ENCODE results near the gene RPS6KA5. TPM values are rescaled to one million over a fixed set of nuclear protein-coding genes. Genes with fewer than 3 reads are reported as not detected.
"Not testable (repeated sequence)": the region's sequence is repeated elsewhere in the genome, so short reads cannot be mapped to it uniquely, and the experiment has no call there.

Gene RPS6KA5
- total and polyA plus RNA-seq, 7 donors: 0.94 to 20.0 (median 11.5) TPM

DNA sequence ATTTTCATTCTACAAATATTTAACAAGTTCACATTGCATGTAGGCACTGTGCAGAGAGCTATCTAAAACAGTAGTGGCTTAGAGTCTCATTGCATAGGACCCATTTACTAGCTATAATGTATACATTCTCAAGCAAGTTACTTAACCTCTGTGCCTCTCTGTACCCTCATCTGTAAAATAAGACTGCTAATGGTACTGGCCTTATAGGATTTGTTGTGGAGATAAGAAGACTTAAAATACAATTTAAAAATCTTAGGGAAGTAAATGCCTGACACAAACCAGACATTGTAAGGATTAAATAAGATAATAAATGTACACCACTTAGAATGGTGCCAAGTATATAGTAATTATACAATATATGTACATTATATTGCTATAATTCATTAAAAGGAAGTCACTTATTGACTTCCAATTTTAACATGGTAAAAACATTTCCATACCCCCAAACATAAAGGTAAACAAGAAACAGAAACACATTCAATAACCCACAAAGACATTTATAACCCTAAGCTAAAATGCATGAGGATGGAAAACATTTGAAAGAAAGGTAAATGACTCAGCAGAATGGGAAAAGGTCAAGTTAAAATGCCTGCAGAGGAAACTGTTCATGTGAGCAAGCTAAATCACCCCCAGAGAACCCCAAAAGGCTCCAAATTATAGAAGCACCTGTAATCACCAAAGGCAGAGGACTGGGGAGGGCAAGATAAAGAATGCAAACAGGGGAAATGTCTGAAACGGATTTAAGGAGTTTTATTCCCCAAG is 30.8 kb downstream of the RPS6KA5 start:
- Histone ChIP-seq H3K27me3 (ENCODE audit: insufficient read depth in 3 of 3, low read length in 2 of 3) (no peaks in the 10 kb centered on the region), H3K36me3 (ENCODE audit: insufficient read depth in 1 of 2, low read depth in 1 of 2) (no peaks in the 10 kb centered on the region), H3K4me3 (no peak overlapping the region), H3K9me3 (peaks cover 4% of the 10 kb centered on the region), H3K27ac (no peak overlapping the region), H3K4me1 (peaks cover 12% of the 10 kb centered on the region)
- ATAC-seq (no peak), DNase-seq (no peak)
- intact Hi-C loops (cut with DNase I): no loop called here
- 72 to 78% (median 74%) methylated on average over 1 of the region's 1 CpG for WGBS, 3 donors
- TF ChIP-seq, protein P1, sequence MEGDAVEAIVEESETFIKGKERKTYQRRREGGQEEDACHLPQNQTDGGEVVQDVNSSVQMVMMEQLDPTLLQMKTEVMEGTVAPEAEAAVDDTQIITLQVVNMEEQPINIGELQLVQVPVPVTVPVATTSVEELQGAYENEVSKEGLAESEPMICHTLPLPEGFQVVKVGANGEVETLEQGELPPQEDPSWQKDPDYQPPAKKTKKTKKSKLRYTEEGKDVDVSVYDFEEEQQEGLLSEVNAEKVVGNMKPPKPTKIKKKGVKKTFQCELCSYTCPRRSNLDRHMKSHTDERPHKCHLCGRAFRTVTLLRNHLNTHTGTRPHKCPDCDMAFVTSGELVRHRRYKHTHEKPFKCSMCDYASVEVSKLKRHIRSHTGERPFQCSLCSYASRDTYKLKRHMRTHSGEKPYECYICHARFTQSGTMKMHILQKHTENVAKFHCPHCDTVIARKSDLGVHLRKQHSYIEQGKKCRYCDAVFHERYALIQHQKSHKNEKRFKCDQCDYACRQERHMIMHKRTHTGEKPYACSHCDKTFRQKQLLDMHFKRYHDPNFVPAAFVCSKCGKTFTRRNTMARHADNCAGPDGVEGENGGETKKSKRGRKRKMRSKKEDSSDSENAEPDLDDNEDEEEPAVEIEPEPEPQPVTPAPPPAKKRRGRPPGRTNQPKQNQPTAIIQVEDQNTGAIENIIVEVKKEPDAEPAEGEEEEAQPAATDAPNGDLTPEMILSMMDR (IDR thresholded peaks at IDR 0.05): no peak

DNA sequence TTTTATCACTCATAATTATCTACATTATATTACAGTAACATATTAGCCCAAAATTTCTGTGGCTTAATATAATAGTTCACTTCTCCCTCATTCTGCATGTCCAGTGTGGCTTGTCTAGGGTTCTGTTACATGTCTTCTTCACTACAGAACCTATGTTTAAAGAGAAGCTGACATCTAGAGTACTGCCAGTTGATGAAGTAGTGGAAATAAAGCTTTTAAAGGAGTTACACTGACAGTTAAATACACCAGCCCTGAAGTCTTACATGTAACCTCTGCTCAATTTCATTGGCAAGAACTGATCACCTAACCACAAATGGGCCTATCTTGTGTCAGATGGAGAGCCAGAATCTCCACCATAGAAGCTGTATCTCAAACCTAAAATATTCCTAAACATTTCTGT is 32.9 kb downstream of the RPS6KA5 start:
- ATAC-seq: no peak
- H3K9me3 ChIP-seq: no peaks in the 10 kb centered on the region
- no peak overlapping the region for H3K27ac ChIP-seq

DNA sequence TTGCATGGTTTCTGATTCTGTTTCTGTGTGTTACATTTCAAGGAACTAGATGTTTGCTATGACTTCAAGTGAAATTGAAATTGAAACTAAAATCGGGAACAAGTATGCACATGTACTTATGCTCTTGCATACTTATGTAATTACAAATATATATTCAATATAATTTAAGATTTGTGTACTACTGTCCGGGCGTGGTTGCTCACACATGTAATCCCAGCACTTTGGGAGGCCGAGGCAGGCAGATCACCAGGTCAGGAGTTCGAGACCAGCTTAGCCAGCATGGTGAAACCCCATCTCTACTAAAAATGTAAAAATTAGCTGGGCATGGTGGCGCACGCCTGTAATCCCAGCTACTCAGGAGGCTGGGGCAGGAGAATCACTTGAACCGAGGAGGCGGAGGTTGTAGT is 37.8 kb downstream of the RPS6KA5 start:
- H3K4me1 ChIP-seq; H3K27me3 ChIP-seq (ENCODE audit: insufficient read depth in 3 of 3, low read length in 2 of 3); intact Hi-C loops (cut with DNase I); ATAC-seq; H3K9me3 ChIP-seq; H3K27ac ChIP-seq; DNase-seq; H3K36me3 ChIP-seq (ENCODE audit: insufficient read depth in 1 of 2, low read depth in 1 of 2): not testable (repeated sequence)
- 87 to 89% (median 87%) methylated on average over 9 of the region's 9 CpGs for WGBS, 3 donors
- H3K4me3 ChIP-seq: peak overlapping the region; percentile 49

More for the DNA sequence above, 32.9 kb downstream of the RPS6KA5 start:
- TF ChIP-seq, protein P1 (IDR thresholded peaks at IDR 0.05): no peak
- Histone ChIP-seq H3K27me3 (ENCODE audit: insufficient read depth in 3 of 3, low read length in 2 of 3) (no peaks in the 10 kb centered on the region), H3K4me1 (peaks cover 12% of the 10 kb centered on the region), H3K4me3 (no peak overlapping the region), H3K36me3 (ENCODE audit: insufficient read depth in 1 of 2, low read depth in 1 of 2) (no peaks in the 10 kb centered on the region)
- DNase-seq: no peak
- intact Hi-C loops (cut with DNase I): no loop called here

DNA sequence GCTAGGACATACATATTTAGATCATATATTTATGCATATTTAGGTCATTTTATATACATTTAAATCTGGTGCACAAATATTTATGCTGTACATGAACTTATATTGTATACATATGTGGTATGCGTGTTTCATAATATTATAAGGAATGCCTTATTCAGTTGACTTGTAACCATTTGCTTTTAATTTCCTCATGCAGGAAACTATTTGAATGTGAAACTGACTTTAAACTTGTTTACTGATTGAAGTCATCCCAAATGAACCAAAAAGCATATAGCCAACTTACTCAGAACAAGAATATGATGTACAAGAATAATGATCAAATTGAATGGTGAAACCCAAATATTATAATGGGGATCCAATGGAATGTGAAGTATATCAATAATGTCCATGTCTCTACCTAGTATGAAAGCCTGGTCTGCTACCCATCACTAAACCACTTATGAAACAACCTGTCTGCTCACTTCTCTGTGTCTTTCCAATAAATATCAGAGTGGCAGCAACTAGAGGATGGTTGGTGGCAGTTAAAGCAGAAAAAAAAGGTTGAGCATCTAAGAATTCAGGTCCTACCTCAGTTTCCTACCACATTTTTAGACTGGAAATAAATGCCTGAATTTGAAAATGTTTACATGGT is 38.3 kb downstream of the RPS6KA5 start:
- ATAC-seq (no peak), DNase-seq (no peak)
- intact Hi-C loops (cut with DNase I): no loop called here
- H3K27me3 ChIP-seq (ENCODE audit: insufficient read depth in 3 of 3, low read length in 2 of 3): no peaks in the 10 kb centered on the region
- H3K4me1 ChIP-seq: no peaks in the 10 kb centered on the region
- no peaks in the 10 kb centered on the region for H3K9me3 ChIP-seq
- TF ChIP-seq, protein P1 (IDR thresholded peaks at IDR 0.05): no peak
- no peaks in the 10 kb centered on the region for H3K36me3 ChIP-seq (ENCODE audit: insufficient read depth in 1 of 2, low read depth in 1 of 2)
- H3K27ac ChIP-seq: no peak overlapping the region
- 94 to 99% (median 98%) methylated on average over 1 of the region's 1 CpG for WGBS, 3 donors
- H3K4me3 ChIP-seq: peak overlapping the region; percentile 49

DNA sequence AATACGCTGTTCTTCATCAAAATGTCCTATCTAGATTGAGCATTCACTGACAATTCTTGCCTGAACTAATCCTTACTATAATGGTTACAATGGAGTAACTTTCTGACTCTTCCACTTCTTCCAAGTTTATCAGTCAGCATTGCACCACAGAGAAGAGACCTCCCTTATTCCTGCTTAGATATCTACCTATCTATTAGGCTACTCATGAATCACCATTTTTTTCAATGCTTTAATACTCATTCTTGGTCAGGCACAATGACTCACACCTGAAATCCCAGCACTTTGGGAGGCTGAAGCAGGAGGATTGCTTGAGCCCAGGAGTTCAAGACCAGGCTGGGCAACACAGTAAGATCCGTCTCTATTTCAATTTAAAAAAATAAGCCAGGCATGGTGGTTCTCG is 39.3 kb downstream of the RPS6KA5 start:
- no peak overlapping the region for H3K27ac ChIP-seq
- ATAC-seq: no peak
- no peaks in the 10 kb centered on the region for H3K9me3 ChIP-seq
- no peaks in the 10 kb centered on the region for H3K27me3 ChIP-seq (ENCODE audit: insufficient read depth in 3 of 3, low read length in 2 of 3)
- no peaks in the 10 kb centered on the region for H3K36me3 ChIP-seq (ENCODE audit: insufficient read depth in 1 of 2, low read depth in 1 of 2)
- no peaks in the 10 kb centered on the region for H3K4me1 ChIP-seq
- TF ChIP-seq, protein P1 (IDR thresholded peaks at IDR 0.05): no peak
- intact Hi-C loops (cut with DNase I): no loop called here
- 94 to 96% (median 95%) methylated on average over 3 of the region's 3 CpGs for WGBS, 3 donors
- DNase-seq: no peak
- no peak overlapping the region for H3K4me3 ChIP-seq
